Muscle of back (tissue), 13 donors: ENCODE results near the gene XAGE1B. TPM values are rescaled to one million over a fixed set of nuclear protein-coding genes. Genes with fewer than 3 reads are reported as not detected.
"Not testable (repeated sequence)": the region's sequence is repeated elsewhere in the genome, so short reads cannot be mapped to it uniquely, and the experiment has no call there.

Experiments used
- DNase-seq, 3 donors: peaks; one replicate each; pipeline versions ENCODE4 v3.0.0 to v3.0.0-alpha.2; 2013
- long read RNA-seq, 9 donors: transcript quantifications; one replicate each; lab custom pipeline, GENCODE V29; 2026
- polyA plus RNA-seq, 10 donors: library from polyadenylated mRNA; unstranded; fragments of 120-200 nt; gene quantifications; one replicate each; pipeline ENCODE4 v1.2.1, GENCODE V29; 2013; ENCODE audit not compliant: insufficient read length in 10 of 10

XAGE1B gene, protein sequence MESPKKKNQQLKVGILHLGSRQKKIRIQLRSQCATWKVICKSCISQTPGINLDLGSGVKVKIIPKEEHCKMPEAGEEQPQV
- 1 to 10 TPM in 1 of 10 donors, under 1 TPM in 1, not detected in 8; 0.77 to 1.4 TPM for polyA plus RNA-seq
- long read RNA-seq, donor 1, result 0 reads
- long read RNA-seq, donor 2, result 0 reads
- long read RNA-seq, donor 3, result 0 reads
- long read RNA-seq, donor 4, partial matches to known transcripts, result 0 of 1 reads
- long read RNA-seq, donor 4, other reads (novel, unspliced or antisense), result 0 of 1 reads
- long read RNA-seq, donor 5, result 0 reads
- long read RNA-seq, donor 6, result 0 reads
- long read RNA-seq, donor 7, result 0 reads
- long read RNA-seq, donor 8, result 0 reads
- long read RNA-seq, donor 9, result 0 reads

DNA sequence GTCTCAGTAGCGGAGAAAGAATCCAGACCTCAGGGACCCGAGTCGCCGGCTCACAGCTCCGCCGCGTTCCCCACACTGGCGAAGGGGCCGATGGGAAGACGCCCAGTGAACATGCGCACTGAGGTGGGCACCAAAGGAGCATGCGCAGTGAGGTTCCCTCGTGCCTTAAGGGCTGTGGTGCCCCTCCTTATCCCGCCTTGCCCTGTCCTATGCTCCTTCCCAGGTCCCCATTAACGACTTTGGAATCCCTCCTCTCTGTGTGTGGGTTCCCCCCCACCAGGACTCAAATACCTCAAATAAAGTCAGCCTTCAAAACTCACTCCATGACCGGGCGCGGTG is at the start of gene XAGE1B:
Gene XAGE1B, minus strand, starts transcription at position 77 of the 339 bp plus-strand sequence. CDS start 1,536 bp downstream, outside the sequence.
- not testable (repeated sequence) for DNase-seq

DNA sequence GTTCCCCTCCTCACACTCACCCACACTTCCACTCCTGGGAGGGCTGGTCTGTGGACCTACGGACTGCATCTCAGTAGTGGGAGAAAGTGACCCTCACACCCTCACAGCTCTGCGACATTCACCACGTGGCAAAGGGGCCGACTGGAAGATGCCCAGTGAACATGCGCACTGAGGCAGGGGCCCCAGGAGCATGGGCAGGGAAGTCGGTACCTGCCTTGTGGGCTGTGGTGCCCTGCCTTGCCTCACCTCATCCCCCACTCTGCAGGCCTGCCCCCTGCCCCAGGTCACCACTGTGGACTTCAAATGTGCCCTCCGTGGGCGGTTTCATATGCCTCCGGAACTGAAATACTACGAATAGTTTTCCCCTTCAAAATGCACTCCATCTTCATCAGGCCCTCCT is 46.2 kb upstream of the XAGE1B start:
- no peak for DNase-seq

DNA sequence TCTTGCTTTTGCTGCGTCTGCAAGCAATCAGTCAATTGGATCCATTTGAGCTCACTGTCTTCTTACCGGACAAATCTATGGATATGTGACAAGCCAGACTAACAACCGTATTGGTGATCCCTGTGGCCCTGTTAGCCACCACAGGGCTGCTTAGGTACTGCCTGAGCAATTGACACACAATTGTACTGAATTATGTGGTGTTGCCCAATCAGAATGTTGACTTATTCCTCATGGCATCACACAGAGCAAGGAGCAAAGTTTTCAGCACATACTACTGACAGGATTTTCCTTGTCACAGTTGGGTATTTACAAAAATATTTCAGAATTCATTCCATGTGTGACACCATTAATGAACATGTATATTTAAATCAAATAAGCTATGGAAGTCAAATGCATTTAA is 41.3 kb upstream of the XAGE1B start:
- DNase-seq, result no peak

DNA sequence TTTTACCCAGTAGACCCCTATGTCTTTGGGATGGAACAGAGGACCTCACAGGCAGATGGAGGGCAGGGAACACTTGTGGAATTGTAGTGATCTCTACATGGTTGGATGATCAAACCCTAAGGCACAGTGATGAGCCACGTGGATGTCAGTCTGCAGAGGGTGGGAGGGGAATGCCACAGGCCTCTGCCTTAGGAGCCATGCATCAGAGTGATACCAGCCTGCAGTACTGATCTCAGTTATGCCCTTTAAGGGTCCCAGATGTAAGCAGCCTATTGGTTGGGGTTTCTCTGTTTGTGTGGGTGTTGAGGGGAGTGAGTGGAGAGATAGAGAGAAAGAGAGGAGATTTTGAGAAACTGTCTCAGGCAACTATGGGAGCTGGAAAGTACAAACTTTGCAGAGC is 39.9 kb upstream of the XAGE1B start:
- no peak for DNase-seq

DNA sequence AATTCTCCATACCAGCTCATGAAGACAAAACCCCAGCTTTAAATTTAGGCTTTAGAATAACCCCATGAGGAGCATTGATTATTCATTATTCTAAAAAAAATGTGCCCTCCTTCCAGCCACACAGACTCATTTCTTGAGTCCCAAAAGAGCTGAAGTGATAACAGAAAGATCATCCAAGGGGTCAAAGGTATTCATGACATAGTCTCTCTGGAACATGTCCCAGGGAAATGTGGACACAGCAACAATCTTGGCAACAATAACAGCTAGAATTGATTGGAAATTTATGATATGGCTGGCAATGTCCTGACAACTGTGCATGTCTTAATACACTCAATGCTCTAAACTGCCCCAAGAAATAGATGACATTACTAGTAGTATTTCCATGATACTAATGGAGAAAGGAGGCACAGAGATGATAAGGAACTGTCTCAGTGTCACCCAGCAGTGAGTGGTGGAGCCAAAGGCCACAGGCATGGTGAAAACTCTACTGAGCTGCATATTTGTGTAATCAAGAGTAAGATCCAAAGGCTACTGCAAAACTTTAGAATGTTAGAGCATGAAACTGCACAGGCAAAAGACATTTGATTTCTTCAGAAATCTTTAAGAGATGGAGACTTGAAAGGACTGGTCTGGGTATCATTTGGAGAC is 37.3 kb upstream of the XAGE1B start:
- DNase-seq, result no peak

DNA sequence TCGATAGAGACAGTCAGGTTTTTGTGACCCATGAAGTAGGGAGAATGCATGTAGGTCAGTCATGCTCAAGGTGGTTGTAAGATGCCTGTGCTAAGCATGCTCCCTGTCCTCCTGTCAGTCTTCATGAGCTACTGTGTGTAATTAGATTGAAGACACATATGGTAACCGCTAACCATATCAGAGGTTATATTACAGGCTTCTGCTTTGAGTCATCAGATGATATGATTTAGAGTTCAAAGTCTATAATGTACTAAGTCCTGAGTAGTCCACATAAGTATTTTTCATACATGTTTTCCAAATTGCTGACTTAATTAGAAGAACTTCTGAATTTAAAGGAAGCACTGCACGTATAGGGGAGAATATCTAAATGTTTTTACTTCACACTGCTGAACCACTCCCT is 31.9 kb upstream of the XAGE1B start:
- DNase-seq, result not testable (repeated sequence)

DNA sequence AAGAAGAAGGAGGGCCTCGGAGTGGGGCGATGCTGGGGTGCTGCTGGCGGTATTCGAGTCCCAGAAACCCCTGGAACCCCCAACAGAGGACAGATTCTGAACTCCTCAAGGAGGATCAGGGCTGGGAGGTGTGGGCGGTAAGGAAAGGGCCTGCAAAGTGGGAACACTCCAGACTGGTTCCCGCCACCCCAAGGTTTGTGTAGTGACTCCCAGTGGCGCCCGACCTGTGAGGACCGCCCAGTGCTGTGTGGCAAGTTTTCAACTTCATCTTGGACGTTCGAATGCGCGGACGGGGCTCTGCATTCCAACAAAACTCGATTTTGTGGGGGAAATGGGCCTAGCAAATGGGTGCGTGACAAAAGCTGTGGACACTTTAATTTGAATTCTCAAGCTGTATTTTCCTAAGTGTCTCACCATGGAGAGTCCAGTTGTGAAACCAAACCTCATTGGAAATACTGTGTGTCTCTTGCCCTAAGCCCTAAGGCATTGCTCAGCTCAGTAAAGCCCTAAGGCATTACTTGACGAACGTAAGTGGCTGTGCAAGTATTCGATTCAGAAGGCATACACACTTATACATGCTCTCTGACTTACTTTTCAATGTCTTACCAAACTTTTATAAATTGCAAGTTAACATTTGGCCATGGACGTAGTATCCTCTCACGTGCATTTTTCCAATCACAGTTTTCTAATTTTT is 27.4 kb upstream of the XAGE1B start:
- no peak for DNase-seq

DNA sequence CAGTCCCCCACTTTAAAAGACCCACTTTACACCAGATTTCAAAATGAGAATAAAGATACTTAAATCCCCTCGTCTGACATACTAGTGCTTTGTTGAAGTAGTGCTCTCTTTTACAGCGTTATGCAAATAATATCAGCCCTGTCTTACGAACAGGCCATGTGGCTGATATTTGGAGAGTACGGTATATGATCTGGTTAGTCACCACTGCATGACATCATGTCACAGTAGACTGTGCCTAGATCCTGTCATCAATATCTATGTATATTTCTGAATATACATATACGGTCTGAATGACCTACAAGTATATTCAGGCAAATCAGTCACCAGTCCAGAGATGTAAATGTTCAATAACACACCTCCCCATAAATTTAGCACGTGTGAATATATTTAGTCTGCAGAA is 25.4 kb upstream of the XAGE1B start:
- DNase-seq, result no peak

DNA sequence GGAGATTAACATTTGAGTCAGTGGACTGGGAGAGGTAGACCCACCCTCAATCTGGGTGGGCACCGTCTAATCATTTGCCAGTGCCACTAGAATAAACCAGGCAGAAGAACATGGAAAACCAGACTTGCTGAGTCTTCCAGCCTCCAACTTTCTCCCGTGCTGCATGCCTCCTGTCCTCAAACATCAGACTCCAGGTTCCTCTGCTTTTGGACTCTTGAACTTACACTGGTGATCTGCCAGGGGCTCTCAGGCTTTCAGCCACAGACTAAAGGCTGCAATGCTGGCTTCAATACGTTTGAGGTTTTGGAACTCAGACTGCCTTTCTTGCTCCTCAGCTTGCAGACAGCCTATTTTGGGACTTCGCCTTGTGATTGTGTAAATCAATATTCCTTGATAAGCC is 24.2 kb upstream of the XAGE1B start:
- DNase-seq, result not testable (repeated sequence)

DNA sequence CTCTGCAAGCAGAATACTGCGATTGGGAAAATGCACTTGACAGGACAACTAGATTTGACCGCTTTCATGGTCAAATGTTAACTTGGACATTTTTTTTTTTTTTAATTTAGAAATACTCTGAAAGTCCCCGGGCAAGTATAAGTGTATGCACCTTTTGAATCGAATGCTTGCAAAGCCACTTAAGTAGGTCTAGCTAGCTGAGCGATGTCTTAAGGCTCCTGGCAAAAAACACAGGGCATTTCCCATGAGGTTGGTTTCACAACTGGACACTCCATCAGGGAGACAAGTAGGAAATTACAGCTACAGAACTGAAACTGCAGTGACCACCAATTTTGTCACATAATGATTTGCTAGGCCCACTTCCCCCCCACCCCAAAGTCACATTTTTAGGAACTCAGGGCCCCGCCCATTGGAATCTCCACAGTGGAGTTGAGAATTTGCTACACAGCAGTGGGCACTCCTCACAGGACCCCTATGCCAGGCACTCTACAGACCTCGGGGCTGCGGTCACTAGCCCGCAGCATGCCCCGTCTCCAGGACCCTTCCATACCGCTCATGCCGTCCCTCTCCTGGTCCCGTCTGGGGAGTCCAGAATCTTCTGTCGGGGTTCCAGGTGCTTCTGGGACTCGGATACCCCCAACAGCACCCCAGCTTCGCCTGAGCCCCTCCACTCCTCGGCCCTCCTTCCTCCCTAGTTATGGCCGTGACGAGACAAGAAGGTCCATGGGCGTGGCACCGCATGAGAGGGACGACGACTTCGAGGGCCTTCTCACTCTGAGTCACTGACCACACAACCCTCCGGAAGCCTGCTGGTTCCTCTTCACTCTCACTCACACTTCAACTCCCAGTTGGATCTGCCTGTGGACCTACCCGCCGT is 515 bp downstream of the XAGE1B start:
- DNase-seq, result not testable (repeated sequence)

DNA sequence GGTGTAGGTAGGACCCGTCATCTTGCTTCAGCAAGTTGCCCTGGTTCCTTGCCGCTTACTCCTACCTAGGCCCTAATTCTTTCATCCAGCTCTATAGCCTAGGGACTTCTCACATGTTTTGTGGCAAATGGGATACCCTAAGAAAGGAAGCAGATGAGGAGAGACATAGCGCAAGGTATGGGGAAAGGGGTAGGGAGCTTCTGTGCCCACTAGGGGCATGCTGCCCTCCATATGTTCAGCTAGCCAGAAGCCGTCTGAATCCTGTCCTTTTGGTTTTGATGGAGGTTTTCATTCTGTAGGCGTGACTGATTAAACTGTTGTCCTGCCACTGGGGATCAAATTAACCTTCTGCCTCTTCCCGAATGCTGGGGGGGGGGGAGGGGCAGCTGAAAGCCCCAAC is 5.7 kb downstream of the XAGE1B start:
- DNase-seq, result not testable (repeated sequence)

DNA sequence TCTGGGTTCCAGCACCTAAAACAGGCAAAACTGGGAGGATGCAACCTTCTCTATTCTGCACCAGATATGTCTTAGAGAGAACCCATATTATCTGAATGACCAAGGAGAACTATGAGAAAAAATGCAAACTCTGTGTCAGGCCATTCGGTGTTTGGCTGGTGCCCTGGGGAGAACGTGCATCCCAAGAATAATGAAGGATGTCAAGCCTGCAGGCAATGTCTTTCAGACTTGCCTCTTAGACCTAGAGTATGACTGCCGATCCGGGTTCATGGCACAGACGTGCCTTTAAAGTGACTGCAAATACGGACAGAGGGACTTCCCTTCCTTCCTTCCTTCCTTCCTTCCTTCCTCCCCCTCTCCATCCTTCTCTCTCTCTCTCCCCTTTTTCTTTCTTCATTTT is 6.9 kb downstream of the XAGE1B start:
- DNase-seq, result no peak

DNA sequence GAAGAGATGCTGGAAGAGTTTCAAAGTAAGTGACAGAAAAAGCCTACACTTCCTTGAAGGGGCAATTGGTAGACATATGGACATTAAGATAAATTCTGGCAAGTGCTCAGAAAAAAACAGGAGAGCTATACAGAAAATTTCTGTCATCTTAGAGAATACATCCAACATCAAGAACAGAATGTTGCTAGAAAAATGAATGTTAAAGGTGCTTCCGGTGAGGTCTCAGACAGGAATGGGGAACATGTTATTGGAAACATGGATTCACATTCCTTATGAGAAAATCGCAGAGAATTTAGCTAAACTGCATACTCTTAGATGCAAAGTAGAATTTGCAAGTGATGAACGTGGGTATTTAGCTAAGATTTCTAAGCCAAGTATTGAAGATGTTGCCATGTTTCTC is 9.5 kb downstream of the XAGE1B start:
- no peak for DNase-seq

DNA sequence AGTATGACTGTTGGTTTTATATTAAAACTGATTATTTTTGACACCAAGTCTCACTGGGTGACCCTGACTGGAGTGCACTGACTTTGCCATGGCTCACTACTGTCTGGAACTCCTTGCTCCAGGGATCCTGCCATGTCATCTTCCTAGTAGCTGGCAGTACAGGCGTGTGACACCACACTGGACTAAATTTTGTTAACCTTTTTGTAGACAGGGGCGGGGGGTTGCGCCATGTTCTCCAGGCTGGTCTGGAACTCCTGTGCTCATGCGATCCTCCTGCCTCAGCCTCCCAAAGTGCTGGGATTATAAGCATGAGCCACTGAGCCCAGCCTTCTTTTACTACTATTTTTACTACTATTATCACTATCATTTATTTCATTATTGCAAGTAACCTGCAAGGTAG is 12.3 kb downstream of the XAGE1B start:
- no peak for DNase-seq

DNA sequence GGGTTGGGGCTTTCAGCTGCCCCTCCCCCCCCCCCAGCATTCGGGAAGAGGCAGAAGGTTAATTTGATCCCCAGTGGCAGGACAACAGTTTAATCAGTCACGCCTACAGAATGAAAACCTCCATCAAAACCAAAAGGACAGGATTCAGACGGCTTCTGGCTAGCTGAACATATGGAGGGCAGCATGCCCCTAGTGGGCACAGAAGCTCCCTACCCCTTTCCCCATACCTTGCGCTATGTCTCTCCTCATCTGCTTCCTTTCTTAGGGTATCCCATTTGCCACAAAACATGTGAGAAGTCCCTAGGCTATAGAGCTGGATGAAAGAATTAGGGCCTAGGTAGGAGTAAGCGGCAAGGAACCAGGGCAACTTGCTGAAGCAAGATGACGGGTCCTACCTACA is 15.5 kb downstream of the XAGE1B start:
- not testable (repeated sequence) for DNase-seq

DNA sequence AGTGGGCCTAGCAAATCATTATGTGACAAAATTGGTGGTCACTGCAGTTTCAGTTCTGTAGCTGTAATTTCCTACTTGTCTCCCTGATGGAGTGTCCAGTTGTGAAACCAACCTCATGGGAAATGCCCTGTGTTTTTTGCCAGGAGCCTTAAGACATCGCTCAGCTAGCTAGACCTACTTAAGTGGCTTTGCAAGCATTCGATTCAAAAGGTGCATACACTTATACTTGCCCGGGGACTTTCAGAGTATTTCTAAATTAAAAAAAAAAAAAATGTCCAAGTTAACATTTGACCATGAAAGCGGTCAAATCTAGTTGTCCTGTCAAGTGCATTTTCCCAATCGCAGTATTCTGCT is 20.5 kb downstream of the XAGE1B start:
- DNase-seq, result not testable (repeated sequence)

DNA sequence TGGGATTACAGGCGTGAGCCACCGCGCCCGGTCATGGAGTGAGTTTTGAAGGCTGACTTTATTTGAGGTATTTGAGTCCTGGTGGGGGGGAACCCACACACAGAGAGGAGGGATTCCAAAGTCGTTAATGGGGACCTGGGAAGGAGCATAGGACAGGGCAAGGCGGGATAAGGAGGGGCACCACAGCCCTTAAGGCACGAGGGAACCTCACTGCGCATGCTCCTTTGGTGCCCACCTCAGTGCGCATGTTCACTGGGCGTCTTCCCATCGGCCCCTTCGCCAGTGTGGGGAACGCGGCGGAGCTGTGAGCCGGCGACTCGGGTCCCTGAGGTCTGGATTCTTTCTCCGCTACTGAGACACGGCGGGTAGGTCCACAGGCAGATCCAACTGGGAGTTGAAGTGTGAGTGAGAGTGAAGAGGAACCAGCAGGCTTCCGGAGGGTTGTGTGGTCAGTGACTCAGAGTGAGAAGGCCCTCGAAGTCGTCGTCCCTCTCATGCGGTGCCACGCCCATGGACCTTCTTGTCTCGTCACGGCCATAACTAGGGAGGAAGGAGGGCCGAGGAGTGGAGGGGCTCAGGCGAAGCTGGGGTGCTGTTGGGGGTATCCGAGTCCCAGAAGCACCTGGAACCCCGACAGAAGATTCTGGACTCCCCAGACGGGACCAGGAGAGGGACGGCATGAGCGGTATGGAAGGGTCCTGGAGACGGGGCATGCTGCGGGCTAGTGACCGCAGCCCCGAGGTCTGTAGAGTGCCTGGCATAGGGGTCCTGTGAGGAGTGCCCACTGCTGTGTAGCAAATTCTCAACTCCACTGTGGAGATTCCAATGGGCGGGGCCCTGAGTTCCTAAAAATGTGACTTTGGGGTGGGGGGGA is 21.1 kb downstream of the XAGE1B start, which contains the start of gene XAGE1A:
Gene XAGE1A, plus strand, starts transcription at position 264 of the 874 bp plus-strand sequence. CDS start 1,554 bp downstream, outside the sequence.
- DNase-seq, result not testable (repeated sequence)

DNA sequence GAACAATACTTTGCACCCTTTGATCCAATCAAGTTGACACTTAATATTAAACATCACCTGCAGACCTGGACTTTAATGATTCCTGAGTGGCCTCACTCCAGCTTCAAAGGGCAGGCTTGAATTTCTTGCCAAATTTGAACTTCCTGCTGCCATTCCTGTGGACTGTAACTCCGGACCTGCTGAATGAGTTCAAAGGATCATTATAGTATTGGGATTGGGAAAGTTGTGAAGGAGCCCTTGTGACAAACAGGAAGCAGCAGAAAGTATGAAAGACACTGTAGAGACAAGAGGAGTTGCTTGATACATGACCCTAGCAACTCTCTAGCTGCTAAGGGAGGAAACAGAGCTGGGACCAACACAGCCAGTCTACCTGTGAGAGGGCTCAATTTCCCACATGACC is 45.6 kb downstream of the XAGE1B start:
- not testable (repeated sequence) for DNase-seq
